Neutrophil (primary cell): ENCODE measurements around the gene LRRC8A.

Experiments used
- H3K27ac ChIP-seq: fragments of 200-600 bp; sonication (generic); 2 replicates; pipeline ENCODE4 v1.5.1; 2016; ENCODE audit warnings: mild to moderate bottlenecking, moderate library complexity
- H3K27me3 ChIP-seq: fragments of 200-600 bp; sonication (generic); 2 replicates; pipeline ENCODE4 v1.6.0; 2016; ENCODE audit warnings: mild to moderate bottlenecking
- H3K36me3 ChIP-seq: fragments of 200-600 bp; sonication (generic); 2 replicates; pipeline ENCODE4 v1.5.1; 2017
- H3K4me1 ChIP-seq, 2 experiments: fragments of 200-600 bp in 1 of 2; sonication (generic) in 1 of 2; 1 replicate in 1 of 2; 2 replicates in 1 of 2; pipeline versions ENCODE4 v1.5.1 to v1.6.1; 2013 to 2016; ENCODE audit warnings: low read depth in 1 of 2, low read length in 1 of 2, mild to moderate bottlenecking in 1 of 2, moderate library complexity in 1 of 2; ENCODE audit not compliant: control insufficient read depth in 1 of 2, insufficient read depth in 1 of 2
- H3K4me3 ChIP-seq, 2 experiments: fragments of 200-600 bp in 1 of 2; sonication (generic) in 1 of 2; 1 replicate in 1 of 2; 2 replicates in 1 of 2; pipeline ENCODE4 v1.5.1; 2013 to 2016; ENCODE audit warnings: low read depth in 1 of 2, low read length in 1 of 2, mild to moderate bottlenecking in 1 of 2, moderate library complexity in 1 of 2
- H3K9me3 ChIP-seq: fragments of 200-600 bp; sonication (generic); 2 replicates; pipeline ENCODE4 v1.5.1; 2016
- CTCF ChIP-seq: fragments of 200-600 bp; sonication (generic); IDR thresholded peaks from 2 replicates; pipeline ENCODE4 v1.5.1; 2016; ENCODE audit warnings: antibody characterized with exemption

LRRC8A gene

DNA sequence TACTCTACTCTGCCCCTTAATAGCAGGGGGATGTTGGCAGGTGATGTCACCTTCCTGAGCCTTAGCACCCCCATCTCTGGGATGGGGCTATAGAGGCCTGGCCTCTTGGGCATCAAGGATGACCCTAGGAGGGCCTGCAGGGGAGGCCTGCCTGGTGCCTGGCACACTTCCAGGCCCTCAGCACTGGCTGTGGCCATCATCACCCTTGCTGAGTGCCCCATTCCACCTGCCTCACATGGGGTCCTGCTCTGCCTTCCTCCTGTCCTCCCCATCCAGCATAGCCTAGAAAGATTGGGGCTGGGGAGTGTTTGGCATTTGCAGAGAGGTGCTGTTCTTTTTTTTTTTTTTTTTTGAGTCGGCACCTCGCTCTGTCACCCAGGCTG, 21.1 kb downstream of the LRRC8A start:
- TF ChIP-seq CTCF = no peak
- H3K4me1 ChIP-seq = peaks cover 13 to 15% of the 10 kb centered on the region in 2 experiments
- no peak overlapping the region for H3K27ac ChIP-seq
- H3K9me3 ChIP-seq = no peaks in the 10 kb centered on the region
- no peaks in the 10 kb centered on the region for H3K27me3 ChIP-seq
- no peak overlapping the region for H3K4me3 ChIP-seq
- H3K36me3 ChIP-seq = peaks cover 16% of the 10 kb centered on the region

DNA sequence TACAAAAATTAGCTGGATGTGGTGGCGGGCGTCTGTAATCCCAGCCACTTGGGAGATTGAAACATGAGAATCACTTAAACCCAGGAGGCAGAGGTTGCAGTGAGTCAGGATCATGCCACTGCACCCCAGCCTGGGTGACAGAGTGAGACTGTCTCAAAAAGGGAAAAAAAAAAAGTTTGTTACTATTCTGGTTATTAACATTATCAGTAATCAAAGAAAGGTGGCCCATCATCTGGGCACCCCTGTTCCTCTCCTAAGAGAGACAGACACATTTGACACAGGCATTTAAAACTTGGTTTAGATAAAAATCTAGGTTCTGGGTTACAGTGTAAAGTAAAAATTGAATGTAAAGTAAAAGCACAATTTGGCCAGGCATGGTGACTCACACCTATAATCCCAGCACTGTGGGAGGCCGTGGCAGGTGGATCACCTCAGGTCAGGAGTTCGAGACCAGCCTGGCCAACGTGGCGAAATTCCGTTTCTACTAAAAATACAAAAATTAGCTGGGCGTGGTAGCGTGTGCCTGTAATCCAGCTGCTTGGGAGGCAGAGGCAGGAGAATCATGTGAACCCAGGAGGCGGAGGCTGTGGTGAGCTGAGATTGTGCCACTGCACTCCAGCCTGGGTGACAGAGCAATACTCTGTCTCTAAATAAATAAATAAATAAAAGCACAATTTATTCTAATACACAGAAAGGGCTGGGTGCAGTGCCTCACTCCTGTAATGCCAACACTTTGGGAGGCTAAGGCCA, 22.1 kb downstream of the LRRC8A start:
- TF ChIP-seq CTCF = no peak
- Histone ChIP-seq H3K9me3 (no peaks in the 10 kb centered on the region), H3K4me1 (peaks cover 13 to 15% of the 10 kb centered on the region in 2 experiments), H3K27me3 (no peaks in the 10 kb centered on the region), H3K27ac (no peak overlapping the region), H3K4me3 (no peak overlapping the region), H3K36me3 (peaks cover 23% of the 10 kb centered on the region)

DNA sequence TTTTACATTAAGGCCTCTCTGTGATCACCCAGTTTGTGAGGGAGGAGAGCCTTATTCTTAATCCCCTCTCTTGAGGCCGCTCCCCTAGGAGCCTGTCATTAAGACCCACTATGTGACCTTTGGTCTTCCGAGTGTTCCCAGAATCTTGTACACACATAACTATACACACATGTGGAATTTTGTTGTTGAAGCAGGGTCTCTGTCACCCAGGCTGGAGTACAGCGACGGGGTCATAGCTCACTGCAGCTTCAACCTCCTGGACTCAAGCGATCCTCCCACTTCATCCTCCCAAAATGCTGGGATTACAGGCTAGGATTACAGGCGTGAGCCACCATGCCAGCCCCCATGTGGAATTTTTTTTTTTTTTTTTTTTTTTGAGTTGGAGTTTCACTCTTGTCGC, 24.0 kb downstream of the LRRC8A start:
- no peak overlapping the region for H3K4me3 ChIP-seq
- peaks cover 13 to 15% of the 10 kb centered on the region in 2 experiments for H3K4me1 ChIP-seq
- H3K27ac ChIP-seq = no peak overlapping the region
- peaks cover 41% of the 10 kb centered on the region for H3K36me3 ChIP-seq
- no peaks in the 10 kb centered on the region for H3K9me3 ChIP-seq
- TF ChIP-seq CTCF = no peak
- no peaks in the 10 kb centered on the region for H3K27me3 ChIP-seq

DNA sequence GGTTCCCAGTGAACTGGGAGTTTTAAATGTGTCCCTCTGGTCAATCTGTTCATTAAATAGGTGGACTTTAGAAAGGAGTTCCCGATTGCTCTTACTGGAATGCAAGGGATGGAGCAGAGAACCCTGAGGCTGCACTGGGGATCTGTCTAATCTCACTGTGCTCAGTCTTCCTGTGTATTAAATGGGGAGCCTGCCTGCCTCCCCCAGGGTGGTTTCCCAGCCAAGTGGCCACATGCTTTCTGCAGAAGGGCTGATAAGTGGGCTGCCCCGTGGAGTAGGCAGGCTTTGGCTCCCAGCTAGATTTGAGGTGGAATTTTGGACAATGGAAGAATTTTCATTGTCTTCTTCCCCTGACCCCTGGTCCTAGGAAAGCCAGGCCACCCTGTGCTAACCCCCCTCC, 24.8 kb downstream of the LRRC8A start:
- Histone ChIP-seq H3K9me3 (no peaks in the 10 kb centered on the region), H3K27me3 (no peaks in the 10 kb centered on the region), H3K4me1 (peaks cover 13 to 15% of the 10 kb centered on the region in 2 experiments), H3K27ac (no peak overlapping the region), H3K36me3 (peaks cover 43% of the 10 kb centered on the region), H3K4me3 (no peak overlapping the region)
- no peak for TF ChIP-seq CTCF

GRCh38 chr9:128908372-128908771, 26.4 kb downstream of the LRRC8A start:
- H3K4me3 ChIP-seq = no peak overlapping the region
- no peaks in the 10 kb centered on the region for H3K27me3 ChIP-seq
- peaks cover 45% of the 10 kb centered on the region for H3K36me3 ChIP-seq
- no peaks in the 10 kb centered on the region for H3K9me3 ChIP-seq
- no peaks in the 10 kb centered on the region for H3K4me1 ChIP-seq
- no peak overlapping the region for H3K27ac ChIP-seq
- no peak for TF ChIP-seq CTCF
